ENCODE measurements around the gene SLC35A1.
"Not testable (repeated sequence)": the region's sequence is repeated elsewhere in the genome, so short reads cannot be mapped to it uniquely, and the experiment has no call there.

The SLC35A1 gene

GRCh38 chr6:87487555-87487954 is 14.8 kb downstream of the SLC35A1 start:
- DNase-seq (ENCODE audit: low read depth in 1 of 2, low spot score in 1 of 2) = no peak
- in situ Hi-C loops (cut with HindIII; ENCODE audit: low pct_unique_long_range_greater_than_20kb, low sequenced_read_pairs) = no loop called here
- no peak for TF ChIP-seq JUND (IDR thresholded peaks at IDR 0.05; ENCODE audit: low read depth)

GRCh38 chr6:87489326-87489725 is 16.6 kb downstream of the SLC35A1 start:
- DNase-seq (ENCODE audit: low read depth in 1 of 2, low spot score in 1 of 2); in situ Hi-C loops (cut with HindIII; ENCODE audit: low pct_unique_long_range_greater_than_20kb, low sequenced_read_pairs): not testable (repeated sequence)

- in situ Hi-C loops (cut with HindIII; ENCODE audit: low pct_unique_long_range_greater_than_20kb, low sequenced_read_pairs) = no loop called here
- TF ChIP-seq JUND (IDR thresholded peaks at IDR 0.05; ENCODE audit: low read depth) = no peak
- no peak for DNase-seq (ENCODE audit: low read depth in 1 of 2, low spot score in 1 of 2)
Measured at GRCh38 chr6:87494761-87495422, 22.1 kb downstream of the SLC35A1 start.

- no peak for DNase-seq (ENCODE audit: low read depth in 1 of 2, low spot score in 1 of 2)
- TF ChIP-seq JUND (IDR thresholded peaks at IDR 0.05; ENCODE audit: low read depth) = no peak
- in situ Hi-C loops (cut with HindIII; ENCODE audit: low pct_unique_long_range_greater_than_20kb, low sequenced_read_pairs) = no loop called here
Measured at GRCh38 chr6:87498048-87498447, 25.3 kb downstream of the SLC35A1 start.

- no peak for DNase-seq (ENCODE audit: low read depth in 1 of 2, low spot score in 1 of 2)
- TF ChIP-seq JUND (IDR thresholded peaks at IDR 0.05; ENCODE audit: low read depth) = no peak
- in situ Hi-C loops (cut with HindIII; ENCODE audit: low pct_unique_long_range_greater_than_20kb, low sequenced_read_pairs) = no loop called here
Measured at GRCh38 chr6:87501809-87502572, 29.2 kb downstream of the SLC35A1 start.

- TF ChIP-seq JUND (IDR thresholded peaks at IDR 0.05; ENCODE audit: low read depth) = no peak
- in situ Hi-C loops (cut with HindIII; ENCODE audit: low pct_unique_long_range_greater_than_20kb, low sequenced_read_pairs) = no loop called here
Measured at GRCh38 chr6:87504441-87504840, 31.7 kb downstream of the SLC35A1 start.

GRCh38 chr6:87514831-87515230 is 42.1 kb downstream of the SLC35A1 start:
- no peak for TF ChIP-seq JUND (IDR thresholded peaks at IDR 0.05; ENCODE audit: low read depth)
- in situ Hi-C loops (cut with HindIII; ENCODE audit: low pct_unique_long_range_greater_than_20kb, low sequenced_read_pairs) = no loop called here
- DNase-seq (ENCODE audit: low read depth in 1 of 2, low spot score in 1 of 2) = no peak

More at GRCh38 chr6:87504441-87504840, 31.7 kb downstream of the SLC35A1 start:
- DNase-seq (ENCODE audit: low read depth in 1 of 2, low spot score in 1 of 2) = no peak

GRCh38 chr6:87518453-87518852 is 45.7 kb downstream of the SLC35A1 start:
- TF ChIP-seq JUND (IDR thresholded peaks at IDR 0.05; ENCODE audit: low read depth) = no peak
- in situ Hi-C loops (cut with HindIII; ENCODE audit: low pct_unique_long_range_greater_than_20kb, low sequenced_read_pairs) = no loop called here
- DNase-seq (ENCODE audit: low read depth in 1 of 2, low spot score in 1 of 2) = no peak

GRCh38 chr6:87522686-87523085 is 49.9 kb downstream of the SLC35A1 start:
- TF ChIP-seq JUND (IDR thresholded peaks at IDR 0.05; ENCODE audit: low read depth) = no peak
- DNase-seq (ENCODE audit: low read depth in 1 of 2, low spot score in 1 of 2) = no peak
- in situ Hi-C loops (cut with HindIII; ENCODE audit: low pct_unique_long_range_greater_than_20kb, low sequenced_read_pairs) = no loop called here

GRCh38 chr6:87529221-87529620 is 56.4 kb downstream of the SLC35A1 start:
- DNase-seq (ENCODE audit: low read depth in 1 of 2, low spot score in 1 of 2) = no peak
- in situ Hi-C loops (cut with HindIII; ENCODE audit: low pct_unique_long_range_greater_than_20kb, low sequenced_read_pairs) = no loop called here
- no peak for TF ChIP-seq JUND (IDR thresholded peaks at IDR 0.05; ENCODE audit: low read depth)

GRCh38 chr6:87534377-87535047 is 61.7 kb downstream of the SLC35A1 start:
- no peak for DNase-seq (ENCODE audit: low read depth in 1 of 2, low spot score in 1 of 2)
- in situ Hi-C loops (cut with HindIII; ENCODE audit: low pct_unique_long_range_greater_than_20kb, low sequenced_read_pairs) = no loop called here
- no peak for TF ChIP-seq JUND (IDR thresholded peaks at IDR 0.05; ENCODE audit: low read depth)

- no peak for DNase-seq (ENCODE audit: low read depth in 1 of 2, low spot score in 1 of 2)
- in situ Hi-C loops (cut with HindIII; ENCODE audit: low pct_unique_long_range_greater_than_20kb, low sequenced_read_pairs) = no loop called here
- no peak for TF ChIP-seq JUND (IDR thresholded peaks at IDR 0.05; ENCODE audit: low read depth)
Measured at GRCh38 chr6:87538510-87539260, 65.9 kb downstream of the SLC35A1 start.
